Panc1 (cell line): ENCODE results near the gene MEGF11.

ENCODE experiments used
- CTCF ChIP-seq: fragments of 450-650 bp; IDR thresholded peaks from 2 replicates; pipeline ENCODE4 v1.5.1; 2017; ENCODE audit warnings: mild to moderate bottlenecking
- REST ChIP-seq, 2 experiments: IDR thresholded peaks; 2 replicates each; pipeline ENCODE4 v1.6.1; 2011 to 2012; ENCODE audit warnings: low read depth in 2 of 2, control low read depth in 1 of 2, low read length in 1 of 2, mild to moderate bottlenecking in 1 of 2, moderate library complexity in 1 of 2; ENCODE audit not compliant: insufficient read depth in 1 of 2

GRCh38 chr15:66216806-66217205, 36.7 kb downstream of the MEGF11 start:
- no peak for TF ChIP-seq CTCF
- no peak for TF ChIP-seq REST (IDR thresholded peaks at IDR 0.05; ENCODE audit: insufficient read depth in 1 of 2, low read depth in 2 of 2, low read length in 1 of 2)
